ENCODE results near the gene MOXD1. TPM values are rescaled to one million over a fixed set of nuclear protein-coding genes. Genes with fewer than 3 reads are reported as not detected.

MOXD1 gene
- total RNA-seq, 1 experiment from 2014 or later: 1.3 TPM

GRCh38 chr6:132414761-132415160, 13.5 kb upstream of the MOXD1 start:
- no peak overlapping the region for H3K27ac ChIP-seq
- no peaks in the 10 kb centered on the region for H3F3A ChIP-seq (ENCODE audit: insufficient read depth, low read depth)
- H3K4me2 ChIP-seq: no peak overlapping the region
- H3K79me2 ChIP-seq (ENCODE audit: low read depth): no peaks in the 10 kb centered on the region
- intact Hi-C loops (cut with micrococcal nuclease; ENCODE audit: unreplicated experiment): no loop called here
- H3K36me3 ChIP-seq (ENCODE audit: low read depth): no peaks in the 10 kb centered on the region
- TF ChIP-seq CTCF (conservative IDR thresholded peaks at IDR 0.05): no peak
- no peak for TF ChIP-seq EZH2 (IDR thresholded peaks at IDR 0.05; ENCODE audit: low read depth)
- no peaks in the 10 kb centered on the region for H4K20me1 ChIP-seq (ENCODE audit: insufficient read depth)
- no peak for DNase-seq
- no peak overlapping the region for H3K4me3 ChIP-seq
- H3K4me1 ChIP-seq (replicated peaks; ENCODE audit: insufficient read depth): 0 out of 2 replicates have a peak, but pooled peaks cover 3% of the 10 kb centered on the region
- POLR2A ChIA-PET (ENCODE audit: unreplicated experiment): no interaction called here
- no peaks in the 10 kb centered on the region; the same call in 1 of the 2 replicates for H3K9me3 ChIP-seq (ENCODE audit: insufficient read depth, low read depth)
- H3K9me2 ChIP-seq (ENCODE audit: insufficient read depth): no peaks in the 10 kb centered on the region
- CTCF ChIA-PET: no interaction called here
- no TSS peak for BruUV-seq (replicated peaks)
- no peaks in the 10 kb centered on the region for H3K27me3 ChIP-seq (ENCODE audit: insufficient read depth, low read depth)
- H2AFZ ChIP-seq: no peak overlapping the region

GRCh38 chr6:132414322-132414721, 13.0 kb upstream of the MOXD1 start:
- Histone ChIP-seq H3K9me3 (ENCODE audit: insufficient read depth, low read depth) (no peaks in the 10 kb centered on the region; the same call in 1 of the 2 replicates), H3K27me3 (ENCODE audit: insufficient read depth, low read depth) (no peaks in the 10 kb centered on the region), H3K36me3 (ENCODE audit: low read depth) (no peaks in the 10 kb centered on the region), H3K9me2 (ENCODE audit: insufficient read depth) (no peaks in the 10 kb centered on the region), H3K4me1 (replicated peaks; ENCODE audit: insufficient read depth) (0 out of 2 replicates have a peak, but pooled peaks cover 3% of the 10 kb centered on the region), H3K4me2 (no peak overlapping the region), H2AFZ (no peak overlapping the region), H4K20me1 (ENCODE audit: insufficient read depth) (no peaks in the 10 kb centered on the region), H3K27ac (no peak overlapping the region), H3K4me3 (no peak overlapping the region), H3F3A (ENCODE audit: insufficient read depth, low read depth) (no peaks in the 10 kb centered on the region), H3K79me2 (ENCODE audit: low read depth) (no peaks in the 10 kb centered on the region)
- DNase-seq: no peak
- ChIA-PET POLR2A (ENCODE audit: unreplicated experiment) (no interaction called here), CTCF (no interaction called here)
- TF ChIP-seq EZH2 (IDR thresholded peaks at IDR 0.05; ENCODE audit: low read depth) (no peak), CTCF (conservative IDR thresholded peaks at IDR 0.05) (no peak)
- intact Hi-C loops (cut with micrococcal nuclease; ENCODE audit: unreplicated experiment): no loop called here
- no TSS peak for BruUV-seq (replicated peaks)

DNA sequence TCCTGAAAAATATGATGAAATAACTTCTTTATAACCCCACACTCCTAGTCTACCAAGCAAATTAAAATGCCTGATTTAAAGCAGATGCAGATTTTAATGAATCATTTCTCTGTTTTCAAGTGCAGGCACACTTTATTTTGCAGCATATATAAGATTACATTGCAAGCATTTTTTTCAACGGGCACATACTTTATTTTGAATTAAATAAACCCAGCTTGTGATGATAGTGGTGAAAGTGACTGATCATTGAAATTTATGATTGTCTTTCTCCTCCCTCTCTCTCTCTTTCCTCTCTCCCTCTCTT, 12.2 kb upstream of the MOXD1 start:
- Histone ChIP-seq H3K4me3 (no peak overlapping the region), H2AFZ (no peak overlapping the region), H3K4me2 (no peak overlapping the region), H3K27ac (no peak overlapping the region), H4K20me1 (ENCODE audit: insufficient read depth) (no peaks in the 10 kb centered on the region), H3K79me2 (ENCODE audit: low read depth) (no peaks in the 10 kb centered on the region), H3K4me1 (replicated peaks; ENCODE audit: insufficient read depth) (0 out of 2 replicates have a peak, but pooled peaks cover 3% of the 10 kb centered on the region), H3K9me3 (ENCODE audit: insufficient read depth, low read depth) (no peaks in the 10 kb centered on the region; the same call in 1 of the 2 replicates), H3K9me2 (ENCODE audit: insufficient read depth) (no peaks in the 10 kb centered on the region), H3K36me3 (ENCODE audit: low read depth) (no peaks in the 10 kb centered on the region), H3F3A (ENCODE audit: insufficient read depth, low read depth) (no peaks in the 10 kb centered on the region), H3K27me3 (ENCODE audit: insufficient read depth, low read depth) (no peaks in the 10 kb centered on the region)
- BruUV-seq (replicated peaks): no TSS peak
- ChIA-PET POLR2A (ENCODE audit: unreplicated experiment) (no interaction called here), CTCF (no interaction called here)
- no peak for TF ChIP-seq EZH2 (IDR thresholded peaks at IDR 0.05; ENCODE audit: low read depth)
- no peak for TF ChIP-seq CTCF (conservative IDR thresholded peaks at IDR 0.05)
- intact Hi-C loops (cut with micrococcal nuclease; ENCODE audit: unreplicated experiment): no loop called here
- DNase-seq: no peak
